Measurements from ENCODE around the gene TAC4.

TAC4 gene

GRCh38 chr17:49890852-49891251 is 43.0 kb upstream of the TAC4 start:
- no peak for DNase-seq (ENCODE audit: low read depth)
- no peak for TF ChIP-seq CTCF (IDR thresholded peaks at IDR 0.05; ENCODE audit: low read depth, low read length, missing control alignments)
- H3K4me3 ChIP-seq (ENCODE audit: low read depth, low read length): no peak overlapping the region

GRCh38 chr17:49890077-49890821 is 42.4 kb upstream of the TAC4 start:
- no peak for TF ChIP-seq CTCF (IDR thresholded peaks at IDR 0.05; ENCODE audit: low read depth, low read length, missing control alignments)
- DNase-seq (ENCODE audit: low read depth): no peak
- H3K4me3 ChIP-seq (ENCODE audit: low read depth, low read length): no peak overlapping the region

GRCh38 chr17:49889500-49889899 is 41.6 kb upstream of the TAC4 start:
- H3K4me3 ChIP-seq (ENCODE audit: low read depth, low read length): no peak overlapping the region
- DNase-seq (ENCODE audit: low read depth): no peak
- TF ChIP-seq CTCF (IDR thresholded peaks at IDR 0.05; ENCODE audit: low read depth, low read length, missing control alignments): no peak

GRCh38 chr17:49887744-49888360 is 40.0 kb upstream of the TAC4 start:
- no peak for TF ChIP-seq CTCF (IDR thresholded peaks at IDR 0.05; ENCODE audit: low read depth, low read length, missing control alignments)
- DNase-seq (ENCODE audit: low read depth): no peak
- H3K4me3 ChIP-seq (ENCODE audit: low read depth, low read length): no peak overlapping the region

- H3K4me3 ChIP-seq (ENCODE audit: low read depth, low read length): no peak overlapping the region
- DNase-seq (ENCODE audit: low read depth): no peak
- no peak for TF ChIP-seq CTCF (IDR thresholded peaks at IDR 0.05; ENCODE audit: low read depth, low read length, missing control alignments)
Observed at GRCh38 chr17:49887086-49887743, 39.3 kb upstream of the TAC4 start.

- TF ChIP-seq CTCF (IDR thresholded peaks at IDR 0.05; ENCODE audit: low read depth, low read length, missing control alignments): no peak
- H3K4me3 ChIP-seq (ENCODE audit: low read depth, low read length): no peak overlapping the region
- no peak for DNase-seq (ENCODE audit: low read depth)
Observed at GRCh38 chr17:49886036-49886435, 38.2 kb upstream of the TAC4 start.
